IgD-negative memory B cell (primary cell): ENCODE results near the gene KRTAP12-4. TPM values are rescaled to one million over a fixed set of nuclear protein-coding genes. Genes with fewer than 3 reads are reported as not detected.
"Not testable (repeated sequence)": the region's sequence is repeated elsewhere in the genome, so short reads cannot be mapped to it uniquely, and the experiment has no call there.

Experiments used
- H3K27ac Mint-ChIP-seq, 3 donors: one replicate each; pipeline ENCODE4 v1.8.0; 2020 to 2022; ENCODE audit warnings: mild to moderate bottlenecking in 3 of 3, mixed read lengths in 3 of 3, moderate library complexity in 1 of 3
- H3K27me3 Mint-ChIP-seq: one replicate; pipeline ENCODE4 v1.8.0; 2021; ENCODE audit warnings: mixed read lengths
- H3K36me3 Mint-ChIP-seq: one replicate; pipeline ENCODE4 v1.8.0; 2020; ENCODE audit warnings: mild to moderate bottlenecking, mixed read lengths
- H3K4me1 Mint-ChIP-seq, 3 donors: one replicate each; pipeline ENCODE4 v1.8.0; 2020 to 2022; ENCODE audit warnings: mixed read lengths in 3 of 3, mild to moderate bottlenecking in 1 of 3
- H3K4me3 Mint-ChIP-seq, 4 donors: one replicate each; pipeline ENCODE4 v1.8.0; 2020 to 2022; ENCODE audit warnings: mild to moderate bottlenecking in 4 of 4, mixed read lengths in 4 of 4, moderate library complexity in 3 of 4
- H3K9me3 Mint-ChIP-seq, 3 donors: one replicate each; pipeline ENCODE4 v1.8.0; 2020 to 2021; ENCODE audit warnings: mixed read lengths in 3 of 3, mild to moderate bottlenecking in 1 of 3
- polyA plus RNA-seq: library from polyadenylated mRNA; unstranded; fragments of 300-500 nt; fragmentation: Illumina TruSeq; gene quantifications from one replicate; pipeline ENCODE4 v1.2.3, GENCODE V29; 2021

KRTAP12-4 gene
- polyA plus RNA-seq, 1 donor from 2014 or later: not detected

DNA sequence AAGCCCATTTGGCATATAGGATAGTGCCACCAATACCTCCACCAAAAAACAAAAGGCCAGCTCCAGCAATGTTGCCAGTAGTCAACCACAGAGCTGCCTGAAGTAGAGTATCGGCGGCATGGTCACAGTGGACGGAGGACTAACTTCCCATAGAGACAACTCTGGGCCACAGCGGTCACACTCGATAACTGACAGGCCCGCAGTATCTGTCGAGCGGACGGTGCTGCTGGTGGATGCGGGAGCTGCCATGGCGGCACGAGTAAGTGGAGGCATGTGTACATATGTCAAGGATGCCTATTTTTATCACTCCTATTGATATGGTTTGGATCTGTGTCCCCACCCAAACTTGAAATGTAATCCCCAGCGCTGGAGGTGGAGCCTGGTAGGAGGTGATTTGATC lies 23.4 kb upstream of the KRTAP12-4 start:
- Mint-ChIP-seq H3K4me1 (no peaks in the 10 kb centered on the region), H3K27ac (no peak overlapping the region), H3K4me3 (no peak overlapping the region), H3K36me3 (peaks cover 2% of the 10 kb centered on the region), H3K27me3 (peaks cover 12% of the 10 kb centered on the region), H3K9me3 (peaks cover 3 to 13% (median 13%) of the 10 kb centered on the region in 3 donors)

GRCh38 chr21:44671911-44672310 lies 17.5 kb upstream of the KRTAP12-4 start:
- Mint-ChIP-seq H3K4me1 (no peaks in the 10 kb centered on the region), H3K27me3 (peaks cover 16% of the 10 kb centered on the region), H3K9me3 (peaks cover 2 to 33% (median 27%) of the 10 kb centered on the region in 3 donors), H3K27ac (peak overlapping the region in 1 of 3 donors; percentile 59), H3K4me3 (no peak overlapping the region), H3K36me3 (peaks cover 4% of the 10 kb centered on the region)

DNA sequence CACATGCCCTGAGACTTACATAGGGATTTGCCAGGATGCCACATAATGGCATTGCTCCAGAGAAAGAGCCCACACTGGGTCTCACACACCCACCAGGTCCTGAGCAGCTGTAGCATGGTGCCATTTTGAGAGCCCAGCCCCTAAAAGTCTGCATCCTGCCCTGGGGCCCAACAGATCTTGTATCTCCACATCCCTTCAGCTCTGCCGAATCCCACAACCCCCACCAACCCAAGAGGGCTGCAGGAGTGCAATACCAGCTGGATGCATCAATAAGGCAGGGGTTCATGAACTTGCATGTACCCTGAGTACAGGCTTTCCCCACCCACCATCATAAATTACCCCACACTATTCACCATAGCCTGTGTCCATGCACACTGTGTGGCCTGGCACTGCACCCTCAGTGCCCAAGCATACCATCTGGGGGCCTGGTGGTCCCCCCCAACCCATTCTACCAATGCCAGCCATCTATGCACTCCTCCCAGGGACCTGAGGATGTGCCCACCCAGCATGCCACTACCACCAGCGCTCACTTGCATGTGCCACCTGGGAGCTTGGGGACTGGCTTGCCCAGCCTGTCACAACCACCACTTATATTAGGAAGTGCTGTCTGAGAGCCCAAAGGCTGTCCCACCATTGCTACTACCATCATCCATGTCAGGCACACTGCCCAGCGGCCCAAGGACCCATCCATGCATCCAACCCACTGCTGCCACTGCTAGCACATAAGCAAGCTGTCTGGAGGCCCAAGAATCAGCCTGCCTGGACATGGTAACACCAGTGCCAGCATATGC lies 16.4 kb upstream of the KRTAP12-4 start:
- H3K9me3 Mint-ChIP-seq: peaks cover 2 to 35% (median 27%) of the 10 kb centered on the region in 3 donors
- no peak overlapping the region for H3K4me3 Mint-ChIP-seq
- H3K27ac Mint-ChIP-seq: peak overlapping the region in 1 of 3 donors; percentile 47
- peaks cover 4% of the 10 kb centered on the region for H3K36me3 Mint-ChIP-seq
- no peaks in the 10 kb centered on the region for H3K4me1 Mint-ChIP-seq
- peaks cover 12% of the 10 kb centered on the region for H3K27me3 Mint-ChIP-seq

- H3K4me1 Mint-ChIP-seq: no peaks in the 10 kb centered on the region
- H3K9me3 Mint-ChIP-seq: peaks cover 2 to 26% (median 16%) of the 10 kb centered on the region in 3 donors
- H3K27me3 Mint-ChIP-seq: peaks cover 18% of the 10 kb centered on the region
- peaks cover 1% of the 10 kb centered on the region for H3K36me3 Mint-ChIP-seq
- no peak overlapping the region for H3K27ac Mint-ChIP-seq
- H3K4me3 Mint-ChIP-seq: no peak overlapping the region
Measured at GRCh38 chr21:44667612-44668011, 13.2 kb upstream of the KRTAP12-4 start.

GRCh38 chr21:44666401-44667320 lies 12.2 kb upstream of the KRTAP12-4 start, which contains the start of gene KRTAP12-2:
Gene KRTAP12-2 (minus strand): TSS chr21:44666927. CDS start chr21:44666886, 41 bp downstream.
- H3K9me3 Mint-ChIP-seq: peaks cover 4 to 22% (median 14%) of the 10 kb centered on the region in 3 donors
- no peak within 1 kb of the TSS for H3K4me3 Mint-ChIP-seq
- H3K36me3 Mint-ChIP-seq: peaks cover 1% of the 10 kb centered on the region
- H3K27ac Mint-ChIP-seq: no peak within 1 kb of the TSS
- no peaks in the 10 kb centered on the region for H3K4me1 Mint-ChIP-seq
- H3K27me3 Mint-ChIP-seq: peaks cover 18% of the 10 kb centered on the region

- no peak overlapping the region for H3K4me3 Mint-ChIP-seq
- no peaks in the 10 kb centered on the region for H3K4me1 Mint-ChIP-seq
- H3K9me3 Mint-ChIP-seq: peaks cover 5 to 13% (median 10%) of the 10 kb centered on the region in 3 donors
- no peak overlapping the region for H3K27ac Mint-ChIP-seq
- H3K36me3 Mint-ChIP-seq: no peaks in the 10 kb centered on the region
- H3K27me3 Mint-ChIP-seq: peaks cover 18% of the 10 kb centered on the region
Measured at GRCh38 chr21:44664691-44665090, 10.2 kb upstream of the KRTAP12-4 start.

- H3K27ac Mint-ChIP-seq, H3K36me3 Mint-ChIP-seq: not testable (repeated sequence)
- Mint-ChIP-seq H3K9me3 (peaks cover 8 to 18% (median 15%) of the 10 kb centered on the region in 3 donors), H3K4me1 (peaks cover 8 to 12% (median 10%) of the 10 kb centered on the region in 3 donors), H3K27me3 (peaks cover 26% of the 10 kb centered on the region), H3K4me3 (peak overlapping the region in 1 of 4 donors; percentile 30)
Measured at GRCh38 chr21:44661567-44661966, 7.1 kb upstream of the KRTAP12-4 start.

- Mint-ChIP-seq H3K27ac (peak overlapping the region in 1 of 3 donors; percentile 43), H3K4me3 (peak overlapping the region in 1 of 4 donors; percentile 27), H3K4me1 (peaks cover 8 to 12% (median 10%) of the 10 kb centered on the region in 3 donors), H3K36me3 (peaks cover 5% of the 10 kb centered on the region), H3K9me3 (peaks cover 8 to 23% (median 20%) of the 10 kb centered on the region in 3 donors), H3K27me3 (peaks cover 20% of the 10 kb centered on the region)
Measured at GRCh38 chr21:44658913-44659595, 4.6 kb upstream of the KRTAP12-4 start.

GRCh38 chr21:44658541-44658910 lies 4.1 kb upstream of the KRTAP12-4 start:
- Mint-ChIP-seq H3K36me3 (peaks cover 5% of the 10 kb centered on the region), H3K9me3 (peaks cover 7 to 25% (median 17%) of the 10 kb centered on the region in 3 donors), H3K27ac (peak overlapping the region in 1 of 3 donors; percentile 43), H3K4me3 (peak overlapping the region in 1 of 4 donors; percentile 27), H3K4me1 (peaks cover 8 to 12% (median 10%) of the 10 kb centered on the region in 3 donors), H3K27me3 (peaks cover 20% of the 10 kb centered on the region)

GRCh38 chr21:44657635-44658540 lies 3.4 kb upstream of the KRTAP12-4 start, which contains the start of gene KRTAP12-3:
Gene KRTAP12-3 (plus strand): TSS chr21:44657932. CDS start chr21:44657980, 48 bp downstream.
- peak within 1 kb of the TSS; percentile 61 to 91 (median 72) for H3K27ac Mint-ChIP-seq
- peaks cover 7 to 24% (median 17%) of the 10 kb centered on the region in 3 donors for H3K9me3 Mint-ChIP-seq

GRCh38 chr21:44656868-44657267 lies 2.4 kb upstream of the KRTAP12-4 start:
- Mint-ChIP-seq H3K4me3 (peak overlapping the region in 2 of 4 donors; percentile 3 to 86), H3K9me3 (peaks cover 4 to 24% (median 17%) of the 10 kb centered on the region in 3 donors), H3K36me3 (peaks cover 5% of the 10 kb centered on the region), H3K27me3 (peaks cover 20% of the 10 kb centered on the region), H3K4me1 (peaks cover 8 to 12% (median 10%) of the 10 kb centered on the region in 3 donors), H3K27ac (peak overlapping the region in 2 of 3 donors; percentile 61 to 72)

More at GRCh38 chr21:44657635-44658540, 3.4 kb upstream of the KRTAP12-4 start, which contains the start of gene KRTAP12-3:
- H3K4me3 Mint-ChIP-seq: peak within 1 kb of the TSS; percentile 25 to 86 (median 60)
- peaks cover 8 to 12% (median 10%) of the 10 kb centered on the region in 3 donors for H3K4me1 Mint-ChIP-seq
- peaks cover 5% of the 10 kb centered on the region for H3K36me3 Mint-ChIP-seq
- peaks cover 20% of the 10 kb centered on the region for H3K27me3 Mint-ChIP-seq

DNA sequence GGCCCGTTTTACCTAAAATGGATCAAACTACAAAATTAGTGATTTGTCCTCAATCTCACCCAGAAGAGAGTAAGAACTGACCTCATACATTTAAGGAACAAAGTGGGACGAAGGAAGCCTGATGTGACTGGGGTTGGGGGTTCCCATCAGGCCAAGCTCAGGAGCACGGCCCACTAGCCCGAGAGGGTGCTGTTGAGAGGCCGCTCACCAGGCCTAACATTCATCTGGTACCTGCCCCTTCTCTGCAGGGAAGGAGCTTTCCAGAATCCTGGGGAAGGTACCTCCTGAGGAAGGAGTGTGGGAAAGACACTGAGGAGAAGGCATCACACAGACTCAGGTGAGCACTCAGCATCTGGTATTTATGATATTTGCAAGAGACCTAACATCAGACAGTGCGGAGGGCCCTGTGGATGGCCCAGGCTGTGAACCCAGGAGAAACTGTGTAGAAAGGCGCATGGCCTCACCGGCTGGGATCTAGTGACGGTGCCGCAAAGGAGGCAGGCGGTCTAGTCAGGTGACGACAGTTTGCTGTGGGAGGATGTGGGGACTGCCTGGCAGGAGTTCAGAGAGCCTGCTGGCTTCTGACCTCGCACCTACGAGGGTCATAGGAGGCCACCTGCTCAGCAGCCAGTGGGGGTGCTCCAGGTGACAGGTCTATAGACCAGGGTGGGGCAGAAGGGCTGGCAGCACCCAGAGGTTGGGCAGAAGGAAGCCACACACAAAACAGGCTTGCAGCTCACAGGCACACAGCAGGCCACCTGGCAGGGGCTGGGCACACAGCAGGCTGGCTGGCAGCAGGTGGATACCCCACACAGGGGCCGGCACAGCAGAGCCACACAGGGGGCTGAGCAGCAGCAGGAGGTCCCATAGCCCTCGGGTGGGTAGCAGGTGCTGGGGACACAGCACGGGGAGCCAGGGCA lies 543 bp downstream of the KRTAP12-4 start:
- Mint-ChIP-seq H3K4me1 (peaks cover 8 to 12% (median 10%) of the 10 kb centered on the region in 3 donors), H3K9me3 (peaks cover 3 to 22% (median 17%) of the 10 kb centered on the region in 3 donors), H3K4me3 (no peak overlapping the region), H3K27ac (no peak overlapping the region), H3K27me3 (peaks cover 31% of the 10 kb centered on the region), H3K36me3 (peaks cover 5% of the 10 kb centered on the region)
